Gastrocnemius medialis (tissue), 4 donors: ENCODE data around the gene SNRPD3. TPM values are rescaled to one million over a fixed set of nuclear protein-coding genes. Genes with fewer than 3 reads are reported as not detected.
"Not testable (repeated sequence)": the region's sequence is repeated elsewhere in the genome, so short reads cannot be mapped to it uniquely, and the experiment has no call there.

ENCODE experiments used
- ATAC-seq, 2 donors: fragments of 150-250 bp; one replicate each; pipeline ENCODE4 v1.9.1; 2016
- DNase-seq, 2 donors: peaks; one replicate each; pipeline ENCODE4 v3.0.0-alpha.2; 2019
- H3K27ac ChIP-seq, 4 donors: fragments of 200-600 bp; sonication (generic); 1 replicate in 1 of 4; 2 replicates in 3 of 4; pipeline ENCODE4 v1.5.1; 2016 to 2018; ENCODE audit warnings: mild to moderate bottlenecking in 2 of 4, moderate library complexity in 1 of 4
- H3K27me3 ChIP-seq, 3 donors: fragments of 200-600 bp; sonication (generic) in 2 of 3; 1 replicate in 1 of 3; 2 replicates in 2 of 3; pipeline versions ENCODE4 v1.5.1 to v1.6.0; 2016 to 2019; ENCODE audit warnings: mild to moderate bottlenecking in 1 of 3, moderate library complexity in 1 of 3
- H3K36me3 ChIP-seq, 2 donors: fragments of 200-600 bp; sonication (generic) in 1 of 2; one replicate each; pipeline ENCODE4 v1.5.1; 2017 to 2018
- H3K4me1 ChIP-seq, 2 donors: fragments of 200-600 bp; sonication (generic) in 1 of 2; one replicate each; pipeline ENCODE4 v1.5.1; 2016 to 2017; ENCODE audit warnings: mild to moderate bottlenecking in 2 of 2
- H3K4me3 ChIP-seq, 4 donors: fragments of 200-600 bp; sonication (generic) in 3 of 4; 1 replicate in 1 of 4; 2 replicates in 3 of 4; pipeline ENCODE4 v1.5.1; 2016 to 2019; ENCODE audit warnings: mild to moderate bottlenecking in 2 of 4
- H3K9me3 ChIP-seq, 3 donors: fragments of 200-600 bp; sonication (generic) in 2 of 3; 1 replicate in 1 of 3; 2 replicates in 2 of 3; pipeline ENCODE4 v1.5.1; 2016 to 2019
- in situ Hi-C, 4 donors: fragments of 200-750 bp; cut with MboI; loops; one replicate each; pipeline versions ENCODE4 v1.15.0 to v1.8.0; 2017; ENCODE audit warnings: low sequenced_read_pairs in 4 of 4
- intact Hi-C: fragments of 100-400 bp; cut with DNase I; formaldehyde crosslinking; loops from one replicate; pipeline ENCODE4 v1.15.1; 2023; ENCODE audit warnings: low total_unique reads
- total RNA-seq, 4 donors: library from RNA; depleted of rRNA; stranded (reverse); fragments of >200 nt; gene quantifications; one replicate each; pipeline versions ENCODE4 v1.1.0 to v1.2.3, GENCODE V29; 2016

Gene SNRPD3
- total RNA-seq, 4 donors from 2014 or later: 119 to 166 (median 145) TPM

GRCh38 chr22:24621244-24621643 lies 65.4 kb downstream of the SNRPD3 start:
- intact Hi-C loops, ATAC-seq, H3K27me3 ChIP-seq: not testable (repeated sequence)

GRCh38 chr22:24622596-24622995 lies 66.8 kb downstream of the SNRPD3 start:
- H3K27me3 ChIP-seq, H3K27ac ChIP-seq, in situ Hi-C loops, H3K9me3 ChIP-seq, H3K4me3 ChIP-seq, DNase-seq, ATAC-seq, H3K36me3 ChIP-seq, H3K4me1 ChIP-seq, intact Hi-C loops: not testable (repeated sequence)

More at GRCh38 chr22:24621244-24621643, 65.4 kb downstream of the SNRPD3 start:
- H3K4me1 ChIP-seq, DNase-seq, H3K9me3 ChIP-seq, H3K4me3 ChIP-seq, H3K27ac ChIP-seq, H3K36me3 ChIP-seq, in situ Hi-C loops: not testable (repeated sequence)

Other genes with a start within 250 kb of the SNRPD3 start
- 1 to 10 TPM in 3 of 4 donors, under 1 TPM in 1; 0.39 to 3.6 (median 1.2) TPM for gene ADORA2A, start 128.4 kb upstream of the SNRPD3 start, total RNA-seq
- gene UPB1, start 60.7 kb upstream of the SNRPD3 start, total RNA-seq: under 1 TPM; 0.20 to 0.25 (median 0.22) TPM
- 100 to 1,000 TPM; 215 to 315 (median 238) TPM for gene GUCD1, start 861 bp upstream of the SNRPD3 start, total RNA-seq
- gene LRRC75B, start 37.1 kb downstream of the SNRPD3 start, total RNA-seq: 1 to 10 TPM; 1.9 to 3.4 (median 2.8) TPM
- 1 to 10 TPM in 2 of 4 donors, under 1 TPM in 2; 0.29 to 1.3 (median 0.94) TPM for gene GGT1, start 47.2 kb downstream of the SNRPD3 start, total RNA-seq
- gene PIWIL3, start 218.7 kb downstream of the SNRPD3 start, total RNA-seq: not detected